ENCODE data around the gene RMND5A.
"Not testable (repeated sequence)": the region's sequence is repeated elsewhere in the genome, so short reads cannot be mapped to it uniquely, and the experiment has no call there.

Gene RMND5A

GRCh38 chr2:86719637-86720539, at the start of gene RMND5A:
Gene RMND5A (plus strand): TSS chr2:86720291. CDS start chr2:86720668, 377 bp downstream.
- H3K4me1 Mint-ChIP-seq (ENCODE audit: low read depth); H3K9me3 Mint-ChIP-seq; intact Hi-C loops (cut with micrococcal nuclease); H3K36me3 Mint-ChIP-seq (ENCODE audit: low read depth); H3K27me3 Mint-ChIP-seq: not testable (repeated sequence)
- H3K4me3 Mint-ChIP-seq: peak within 1 kb of the TSS; percentile 78
- H3K27ac Mint-ChIP-seq: peak within 1 kb of the TSS; percentile 92

DNA sequence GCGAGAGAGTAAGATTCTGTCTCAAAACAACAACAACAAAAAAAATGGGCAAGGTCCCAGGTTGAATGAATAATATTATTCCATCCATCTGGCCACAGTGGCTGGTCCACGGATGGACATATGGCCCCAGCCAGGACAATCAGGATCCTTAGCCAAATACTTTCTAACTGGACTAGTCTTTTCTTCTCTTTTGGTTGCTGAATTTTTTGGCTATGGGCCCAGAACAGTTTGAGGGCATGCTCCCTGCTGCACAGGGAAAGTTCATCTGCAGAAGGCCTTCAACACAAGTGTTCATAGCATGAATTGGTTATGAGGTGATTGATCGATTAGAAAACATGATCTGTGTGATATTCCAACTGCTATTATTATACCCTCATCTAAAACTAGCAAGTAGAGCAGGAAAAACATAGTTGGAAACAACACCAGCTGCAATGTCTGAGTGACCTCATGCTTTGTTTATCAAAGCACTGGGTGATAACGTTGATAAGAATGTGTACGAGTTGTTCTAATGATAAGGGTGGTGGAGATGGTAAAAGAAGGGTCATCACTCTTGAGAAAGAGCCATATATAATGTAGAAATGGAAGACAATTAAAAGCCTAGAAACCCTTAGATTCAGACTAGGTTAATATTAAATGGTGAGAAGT, 48.6 kb upstream of the RMND5A start:
- no peaks in the 10 kb centered on the region for H3K36me3 Mint-ChIP-seq (ENCODE audit: low read depth)
- H3K4me3 Mint-ChIP-seq: no peak overlapping the region
- intact Hi-C loops (cut with micrococcal nuclease): no loop called here
- no peaks in the 10 kb centered on the region for H3K27me3 Mint-ChIP-seq
- H3K9me3 Mint-ChIP-seq: no peaks in the 10 kb centered on the region
- no peaks in the 10 kb centered on the region for H3K4me1 Mint-ChIP-seq (ENCODE audit: low read depth)
- H3K27ac Mint-ChIP-seq: no peak overlapping the region

DNA sequence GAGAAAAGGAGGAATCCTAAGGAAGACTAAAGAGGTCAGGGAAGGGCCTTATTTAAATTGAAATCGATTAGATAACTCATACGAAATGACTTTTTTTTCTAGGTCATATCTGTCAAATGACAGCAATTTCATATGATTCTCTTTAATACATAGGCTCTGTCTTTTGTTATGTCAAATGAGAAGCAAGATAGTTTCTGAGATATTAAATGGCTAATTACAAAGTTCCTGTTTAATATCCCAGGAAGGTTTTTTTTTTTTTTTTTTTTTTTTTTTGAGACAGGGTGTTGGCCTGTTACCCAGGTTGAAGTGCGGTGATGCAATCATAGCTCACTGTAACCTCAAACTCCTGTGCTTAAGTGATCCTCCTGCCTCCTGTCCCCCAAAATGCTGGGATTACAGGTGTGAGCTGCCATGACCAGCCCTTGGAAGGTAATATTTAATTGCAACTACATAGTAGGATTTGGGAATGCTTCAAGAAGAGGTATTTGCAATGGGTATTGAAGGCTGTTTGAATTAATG, 48.0 kb upstream of the RMND5A start:
- Mint-ChIP-seq H3K9me3 (no peaks in the 10 kb centered on the region), H3K27me3 (no peaks in the 10 kb centered on the region), H3K36me3 (ENCODE audit: low read depth) (no peaks in the 10 kb centered on the region), H3K4me3 (no peak overlapping the region), H3K4me1 (ENCODE audit: low read depth) (no peaks in the 10 kb centered on the region), H3K27ac (no peak overlapping the region)
- intact Hi-C loops (cut with micrococcal nuclease): no loop called here

- Mint-ChIP-seq H3K9me3 (no peaks in the 10 kb centered on the region), H3K36me3 (ENCODE audit: low read depth) (no peaks in the 10 kb centered on the region), H3K27ac (no peak overlapping the region), H3K27me3 (no peaks in the 10 kb centered on the region), H3K4me3 (no peak overlapping the region), H3K4me1 (ENCODE audit: low read depth) (peaks cover 3% of the 10 kb centered on the region)
- intact Hi-C loops (cut with micrococcal nuclease): no loop called here
Measured at GRCh38 chr2:86673011-86673410, 47.1 kb upstream of the RMND5A start.

GRCh38 chr2:86673986-86674670, 46.0 kb upstream of the RMND5A start:
- Mint-ChIP-seq H3K4me1 (ENCODE audit: low read depth) (peaks cover 6% of the 10 kb centered on the region), H3K9me3 (no peaks in the 10 kb centered on the region), H3K36me3 (ENCODE audit: low read depth) (no peaks in the 10 kb centered on the region), H3K4me3 (no peak overlapping the region), H3K27ac (no peak overlapping the region), H3K27me3 (no peaks in the 10 kb centered on the region)
- intact Hi-C loops (cut with micrococcal nuclease): no loop called here

DNA sequence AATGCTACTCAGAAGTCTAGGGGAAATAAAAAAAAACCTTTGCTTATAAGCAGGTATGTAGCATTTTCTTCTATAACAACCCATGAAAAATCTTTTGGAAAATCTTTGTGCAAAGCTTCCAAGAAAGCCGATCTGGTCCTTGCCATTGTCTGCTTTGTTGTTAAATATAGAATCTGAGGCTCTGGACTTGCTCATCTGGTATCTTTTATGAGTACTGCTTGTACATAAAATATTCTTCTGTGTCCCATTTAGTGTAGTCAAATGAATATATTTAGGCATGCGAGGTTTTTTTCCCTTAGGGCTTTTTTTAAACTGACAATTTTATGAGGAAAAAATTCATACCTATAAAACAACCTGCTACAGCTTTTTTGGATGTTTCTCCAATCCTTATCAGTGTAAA, 45.0 kb upstream of the RMND5A start:
- intact Hi-C loops (cut with micrococcal nuclease): no loop called here
- Mint-ChIP-seq H3K27me3 (no peaks in the 10 kb centered on the region), H3K4me3 (no peak overlapping the region), H3K36me3 (ENCODE audit: low read depth) (no peaks in the 10 kb centered on the region), H3K4me1 (ENCODE audit: low read depth) (peaks cover 6% of the 10 kb centered on the region), H3K27ac (no peak overlapping the region), H3K9me3 (no peaks in the 10 kb centered on the region)

- H3K27me3 Mint-ChIP-seq: no peaks in the 10 kb centered on the region
- intact Hi-C loops (cut with micrococcal nuclease): no loop called here
- no peaks in the 10 kb centered on the region for H3K9me3 Mint-ChIP-seq
- H3K36me3 Mint-ChIP-seq (ENCODE audit: low read depth): no peaks in the 10 kb centered on the region
- H3K4me1 Mint-ChIP-seq (ENCODE audit: low read depth): peaks cover 6% of the 10 kb centered on the region
- H3K27ac Mint-ChIP-seq: no peak overlapping the region
- no peak overlapping the region for H3K4me3 Mint-ChIP-seq
Measured at GRCh38 chr2:86675511-86676015, 44.5 kb upstream of the RMND5A start.

GRCh38 chr2:86677816-86678215, 42.3 kb upstream of the RMND5A start:
- H3K27ac Mint-ChIP-seq: no peak overlapping the region
- no peaks in the 10 kb centered on the region for H3K27me3 Mint-ChIP-seq
- H3K4me3 Mint-ChIP-seq: no peak overlapping the region
- peaks cover 6% of the 10 kb centered on the region for H3K4me1 Mint-ChIP-seq (ENCODE audit: low read depth)
- no peaks in the 10 kb centered on the region for H3K36me3 Mint-ChIP-seq (ENCODE audit: low read depth)
- no peaks in the 10 kb centered on the region for H3K9me3 Mint-ChIP-seq
- intact Hi-C loops (cut with micrococcal nuclease): no loop called here

- Mint-ChIP-seq H3K36me3 (ENCODE audit: low read depth) (no peaks in the 10 kb centered on the region), H3K4me1 (ENCODE audit: low read depth) (peaks cover 6% of the 10 kb centered on the region), H3K4me3 (no peak overlapping the region), H3K27ac (no peak overlapping the region), H3K9me3 (no peaks in the 10 kb centered on the region), H3K27me3 (no peaks in the 10 kb centered on the region)
- intact Hi-C loops (cut with micrococcal nuclease): no loop called here
Measured at GRCh38 chr2:86679036-86679435, 41.1 kb upstream of the RMND5A start.

- Mint-ChIP-seq H3K36me3 (ENCODE audit: low read depth) (no peaks in the 10 kb centered on the region), H3K9me3 (no peaks in the 10 kb centered on the region), H3K27ac (no peak overlapping the region), H3K4me3 (no peak overlapping the region), H3K27me3 (no peaks in the 10 kb centered on the region), H3K4me1 (ENCODE audit: low read depth) (no peaks in the 10 kb centered on the region)
- intact Hi-C loops (cut with micrococcal nuclease): no loop called here
Measured at GRCh38 chr2:86685351-86685750, 34.7 kb upstream of the RMND5A start.

- Mint-ChIP-seq H3K27ac (no peak overlapping the region), H3K36me3 (ENCODE audit: low read depth) (no peaks in the 10 kb centered on the region), H3K4me3 (no peak overlapping the region), H3K9me3 (no peaks in the 10 kb centered on the region), H3K4me1 (ENCODE audit: low read depth) (no peaks in the 10 kb centered on the region), H3K27me3 (no peaks in the 10 kb centered on the region)
- intact Hi-C loops (cut with micrococcal nuclease): no loop called here
Measured at GRCh38 chr2:86686460-86686859, 33.6 kb upstream of the RMND5A start.

DNA sequence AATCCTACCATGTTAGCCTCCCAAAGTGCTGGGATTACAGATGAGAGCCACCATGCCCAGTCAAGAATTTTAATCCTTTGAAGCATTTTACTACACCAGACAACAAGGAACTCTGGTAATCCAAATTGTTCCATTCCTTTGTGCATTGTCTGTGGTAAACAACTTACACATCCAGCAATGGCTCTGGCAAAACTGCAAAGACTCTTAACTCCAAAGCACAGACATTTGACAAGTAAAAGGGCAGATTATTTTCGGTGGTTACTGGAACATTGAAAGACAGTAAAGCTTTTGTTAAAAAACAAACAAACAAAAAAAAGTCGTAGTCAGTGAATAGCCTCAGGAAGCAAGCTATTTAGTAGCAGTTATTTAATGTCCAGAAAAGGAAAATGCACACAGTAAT, 33.2 kb upstream of the RMND5A start:
- Mint-ChIP-seq H3K27ac (no peak overlapping the region), H3K9me3 (no peaks in the 10 kb centered on the region), H3K27me3 (no peaks in the 10 kb centered on the region), H3K4me3 (no peak overlapping the region), H3K36me3 (ENCODE audit: low read depth) (no peaks in the 10 kb centered on the region), H3K4me1 (ENCODE audit: low read depth) (no peaks in the 10 kb centered on the region)
- intact Hi-C loops (cut with micrococcal nuclease): no loop called here

DNA sequence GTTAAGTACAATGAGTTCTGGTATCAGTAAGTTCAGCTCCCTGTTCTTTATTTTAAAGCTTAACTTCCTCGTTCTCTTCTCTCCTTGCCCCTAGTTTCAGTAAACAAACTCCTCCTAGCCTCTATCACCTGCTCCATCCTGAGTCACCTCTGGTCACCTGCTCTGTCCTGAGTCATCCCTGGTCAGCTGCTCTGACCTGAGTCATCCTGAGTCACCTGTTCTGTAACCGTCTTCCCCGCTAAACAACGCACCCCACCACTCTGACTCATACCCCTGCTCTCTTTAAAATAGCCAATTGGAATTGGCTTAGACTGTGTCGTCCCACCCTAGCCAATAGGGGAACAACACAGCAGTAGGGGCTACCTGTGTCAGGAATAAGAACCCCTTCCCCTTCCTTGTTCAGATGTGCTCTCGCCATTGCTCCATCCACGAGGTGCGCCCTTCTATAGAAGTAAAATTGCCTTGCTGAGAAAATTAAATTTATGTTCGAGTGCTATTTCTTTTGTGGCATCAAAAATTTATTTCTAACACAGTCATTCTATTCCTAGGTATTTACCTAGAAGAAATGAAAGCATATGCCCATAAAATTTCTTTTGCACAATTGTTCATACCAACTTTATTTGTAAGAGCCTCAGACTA, 24.9 kb upstream of the RMND5A start:
- peaks cover 30% of the 10 kb centered on the region for H3K9me3 Mint-ChIP-seq
- no peaks in the 10 kb centered on the region for H3K27me3 Mint-ChIP-seq
- no peak overlapping the region for H3K27ac Mint-ChIP-seq
- H3K4me3 Mint-ChIP-seq: no peak overlapping the region
- intact Hi-C loops (cut with micrococcal nuclease): no loop called here
- no peaks in the 10 kb centered on the region for H3K36me3 Mint-ChIP-seq (ENCODE audit: low read depth)
- peaks cover 9% of the 10 kb centered on the region for H3K4me1 Mint-ChIP-seq (ENCODE audit: low read depth)

Measured in dendritic cell treated with granulocyte-macrophage colony-stimulating factor and Interleukin-4, amounts not matched to agents 40 ng/mL and 50 ng/mL, for 4 days (primary cell).